OCI-LY7 (cell line): ENCODE measurements around the gene ASPRV1. TPM values are rescaled to one million over a fixed set of nuclear protein-coding genes. Genes with fewer than 3 reads are reported as not detected.

Source experiments
- BruUV-seq: library from RNA; stranded (reverse); fragments of 400-500 nt; replicated peaks from 2 replicates; lab custom pipeline; 2021; lab: Mats Ljungman, UMichigan
- CTCF ChIA-PET: fragments of 300-600 bp; sonication (Branson Sonifier 250); formaldehyde crosslinking; loops from one replicate; lab custom pipeline; 2022; ENCODE audit warnings: antibody characterized with exemption; ENCODE audit not compliant: unreplicated experiment; lab: Charles Lee
- POLR2A ChIA-PET: fragments of 300-600 bp; sonication (Branson Sonifier 250); formaldehyde crosslinking; loops from one replicate; lab custom pipeline; 2022; ENCODE audit warnings: antibody characterized with exemption; lab: Charles Lee
- DNase-seq: peaks from one replicate; pipeline ENCODE4 v3.0.0-alpha.2; 2015; ENCODE audit warnings: low spot score
- H2AFZ ChIP-seq: fragments of 200-600 bp; sonication (generic), shearing (Covaris generic); 2 replicates; pipeline ENCODE4 v1.6.1; 2014; ENCODE audit warnings: mild to moderate bottlenecking, antibody characterized with exemption, low read length, moderate library complexity
- H3K27ac ChIP-seq: fragments of 200-600 bp; sonication (generic); 2 replicates; pipeline ENCODE4 v1.5.1; 2014; ENCODE audit warnings: mixed run types, low read depth, mild to moderate bottlenecking, moderate library complexity, low read length, inconsistent platforms; ENCODE audit not compliant: poor library complexity, severe bottlenecking
- H3K36me3 ChIP-seq: fragments of 200-600 bp; sonication (generic); 2 replicates; pipeline ENCODE4 v1.6.1; 2014; ENCODE audit warnings: mild to moderate bottlenecking, antibody characterized with exemption, low read length, moderate library complexity, mixed read lengths; ENCODE audit not compliant: insufficient read depth
- H3K4me1 ChIP-seq: fragments of 200-600 bp; sonication (generic); 2 replicates; pipeline ENCODE4 v1.5.1; 2014; ENCODE audit warnings: mild to moderate bottlenecking, low read length; ENCODE audit not compliant: insufficient read depth, poor library complexity, severe bottlenecking
- H3K4me2 ChIP-seq: fragments of 200-600 bp; sonication (generic); 2 replicates; pipeline ENCODE4 v1.6.1; 2014; ENCODE audit warnings: mild to moderate bottlenecking, low read length
- H3K4me3 ChIP-seq: fragments of 200-600 bp; sonication (generic); 2 replicates; pipeline ENCODE4 v1.5.1; 2014; ENCODE audit warnings: mild to moderate bottlenecking, low read depth, low read length; ENCODE audit not compliant: poor library complexity, severe bottlenecking
- H3K79me2 ChIP-seq: fragments of 200-600 bp; sonication (generic); 2 replicates; pipeline ENCODE4 v1.6.1; 2016; ENCODE audit warnings: low read depth, mild to moderate bottlenecking, low read length, moderate library complexity, mixed read lengths; ENCODE audit not compliant: insufficient read depth
- H3K9me2 ChIP-seq: fragments of 200-600 bp; sonication (generic); 2 replicates; pipeline ENCODE4 v1.6.1; 2016; ENCODE audit warnings: mild to moderate bottlenecking, low read length, mixed read lengths; ENCODE audit not compliant: insufficient read depth
- H3K9me3 ChIP-seq: fragments of 200-600 bp; sonication (generic); 2 replicates; pipeline ENCODE4 v1.6.1; 2014; ENCODE audit warnings: mild to moderate bottlenecking, mixed run types, low read length, mixed read lengths
- H4K20me1 ChIP-seq: fragments of 200-600 bp; sonication (generic); 2 replicates; pipeline ENCODE4 v1.6.1; 2014; ENCODE audit warnings: mild to moderate bottlenecking, antibody characterized with exemption, low read length, moderate library complexity, mixed read lengths; ENCODE audit not compliant: insufficient read depth
- EZH2phosphoT487 ChIP-seq: fragments of 200-600 bp; sonication (generic); IDR thresholded peaks from 2 replicates; pipeline ENCODE4 v1.6.1; 2018; ENCODE audit warnings: low read depth, borderline replicate concordance, mild to moderate bottlenecking, mixed run types, antibody characterized with exemption, low read length, moderate library complexity, mixed read lengths
- intact Hi-C: fragments of 100-400 bp; cut with micrococcal nuclease; formaldehyde crosslinking; loops from one replicate; pipeline ENCODE4 v1.10.0; 2022; ENCODE audit not compliant: unreplicated experiment
- total RNA-seq, 2 experiments: library from RNA; depleted of rRNA in 1 of 2; stranded (reverse); fragments of >200 nt in 1 of 2; shearing (Covaris generic) in 1 of 2; gene quantifications; 2 replicates each; pipeline ENCODE4 v1.2.3, GENCODE V29; 2014 to 2022
- TF ChIP-seq, protein P1 (sequence below): fragments of 200-600 bp; sonication (generic); conservative IDR thresholded peaks from 2 replicates; pipeline ENCODE4 v1.5.1; 2014; ENCODE audit warnings: mild to moderate bottlenecking, antibody characterized with exemption, low read length, moderate library complexity, mixed read lengths

Gene ASPRV1
- total RNA-seq, 2 experiments from 2014 or later = 1.3 to 1.4 TPM

- no peak overlapping the region for H3K4me2 ChIP-seq
- TF ChIP-seq EZH2phosphoT487 = no peak
- TF ChIP-seq, protein P1, sequence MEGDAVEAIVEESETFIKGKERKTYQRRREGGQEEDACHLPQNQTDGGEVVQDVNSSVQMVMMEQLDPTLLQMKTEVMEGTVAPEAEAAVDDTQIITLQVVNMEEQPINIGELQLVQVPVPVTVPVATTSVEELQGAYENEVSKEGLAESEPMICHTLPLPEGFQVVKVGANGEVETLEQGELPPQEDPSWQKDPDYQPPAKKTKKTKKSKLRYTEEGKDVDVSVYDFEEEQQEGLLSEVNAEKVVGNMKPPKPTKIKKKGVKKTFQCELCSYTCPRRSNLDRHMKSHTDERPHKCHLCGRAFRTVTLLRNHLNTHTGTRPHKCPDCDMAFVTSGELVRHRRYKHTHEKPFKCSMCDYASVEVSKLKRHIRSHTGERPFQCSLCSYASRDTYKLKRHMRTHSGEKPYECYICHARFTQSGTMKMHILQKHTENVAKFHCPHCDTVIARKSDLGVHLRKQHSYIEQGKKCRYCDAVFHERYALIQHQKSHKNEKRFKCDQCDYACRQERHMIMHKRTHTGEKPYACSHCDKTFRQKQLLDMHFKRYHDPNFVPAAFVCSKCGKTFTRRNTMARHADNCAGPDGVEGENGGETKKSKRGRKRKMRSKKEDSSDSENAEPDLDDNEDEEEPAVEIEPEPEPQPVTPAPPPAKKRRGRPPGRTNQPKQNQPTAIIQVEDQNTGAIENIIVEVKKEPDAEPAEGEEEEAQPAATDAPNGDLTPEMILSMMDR = no peak
- no TSS peak for BruUV-seq
- intact Hi-C loops = no loop called here
- H3K9me2 ChIP-seq = no peaks in the 10 kb centered on the region
- H4K20me1 ChIP-seq = no peaks in the 10 kb centered on the region
- H3K79me2 ChIP-seq = no peaks in the 10 kb centered on the region
- H3K27ac ChIP-seq = no peak overlapping the region
- H3K4me1 ChIP-seq = no peaks in the 10 kb centered on the region
- H3K4me3 ChIP-seq = no peak overlapping the region
- H3K36me3 ChIP-seq = no peaks in the 10 kb centered on the region; the same call in 1 of the 2 replicates
- CTCF ChIA-PET = no interaction called here
- POLR2A ChIA-PET = no interaction called here
- no peak overlapping the region for H2AFZ ChIP-seq
- H3K9me3 ChIP-seq = no peaks in the 10 kb centered on the region
- no peak for DNase-seq
Measured at GRCh38 chr2:69992310-69993047, 31.0 kb upstream of the ASPRV1 start.

DNA sequence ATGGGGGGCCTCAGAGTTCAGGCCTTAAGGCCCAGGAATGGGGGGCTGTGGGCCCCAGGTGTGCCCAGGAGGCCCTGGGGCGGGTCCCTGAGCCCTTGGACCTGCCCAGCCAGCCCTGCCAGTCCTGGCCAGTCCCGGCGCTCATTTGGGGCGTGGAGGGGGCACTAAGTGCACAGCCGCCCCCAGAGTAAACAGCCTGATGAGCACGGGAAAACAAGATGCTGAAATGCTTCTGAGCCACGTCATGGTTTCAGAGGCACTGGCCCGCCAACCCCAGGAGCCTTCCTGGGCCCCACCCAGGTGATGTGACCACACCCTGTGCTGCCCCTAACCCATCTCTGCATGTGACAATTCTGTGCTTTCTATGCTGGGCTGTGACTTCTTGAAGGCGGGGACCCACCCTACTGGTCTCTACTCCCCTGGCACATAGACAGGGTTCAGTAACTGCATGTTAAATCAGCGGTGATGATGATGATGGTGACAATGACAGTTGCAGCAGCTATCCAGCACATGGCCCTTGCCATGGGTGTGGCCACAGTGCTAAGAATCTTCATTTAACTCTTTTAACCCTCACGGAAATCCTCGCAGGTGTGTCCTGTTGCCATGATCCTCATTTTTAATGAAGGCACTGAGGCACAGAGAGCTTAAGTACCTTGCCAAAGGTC lies 28.1 kb upstream of the ASPRV1 start:
- no peaks in the 10 kb centered on the region for H4K20me1 ChIP-seq
- H3K4me3 ChIP-seq = no peak overlapping the region
- no peak overlapping the region for H2AFZ ChIP-seq
- no peaks in the 10 kb centered on the region for H3K9me3 ChIP-seq
- H3K9me2 ChIP-seq = no peaks in the 10 kb centered on the region
- no peaks in the 10 kb centered on the region for H3K36me3 ChIP-seq
- intact Hi-C loops = no loop called here
- ChIA-PET CTCF (no interaction called here), POLR2A (interaction anchor here (0.5 to 1.2 kb wide), 3 partner anchors 147 to 241 kb away, joined by 3 read pairs; no protein-coding TSS in a partner anchor)
- no peak overlapping the region for H3K27ac ChIP-seq
- H3K4me1 ChIP-seq = no peaks in the 10 kb centered on the region
- no peaks in the 10 kb centered on the region for H3K79me2 ChIP-seq
- H3K4me2 ChIP-seq = no peak overlapping the region
- no peak for DNase-seq
- TF ChIP-seq, protein P1 = no peak
- no peak for TF ChIP-seq EZH2phosphoT487
- BruUV-seq = no TSS peak

DNA sequence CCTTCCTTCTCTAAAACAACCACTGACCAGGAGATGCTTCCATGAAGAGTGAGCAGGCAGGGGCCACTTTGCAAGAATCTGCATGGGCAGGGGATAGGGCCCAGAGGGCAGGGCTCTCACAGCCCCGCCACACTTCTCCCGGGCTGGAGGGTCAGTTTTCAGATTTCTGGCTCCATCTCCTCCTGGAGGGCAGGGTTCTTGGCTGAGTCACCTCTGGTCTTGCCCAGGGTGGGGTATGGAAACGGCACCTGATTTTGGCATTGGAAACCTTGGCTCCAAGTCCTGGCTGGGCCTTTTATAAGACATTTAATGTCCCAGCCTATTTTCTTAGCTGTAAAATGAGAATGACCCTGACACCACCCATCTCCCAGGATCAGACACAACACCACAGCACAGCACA lies 27.6 kb upstream of the ASPRV1 start:
- no peaks in the 10 kb centered on the region for H3K9me2 ChIP-seq
- H3K9me3 ChIP-seq = no peaks in the 10 kb centered on the region
- ChIA-PET POLR2A (interaction anchor here (1.2 kb wide), 1 partner anchor 154 kb away, joined by 3 read pairs; no protein-coding TSS in a partner anchor), CTCF (no interaction called here)
- no peak for DNase-seq
- H3K79me2 ChIP-seq = no peaks in the 10 kb centered on the region
- TF ChIP-seq, protein P1 = no peak
- TF ChIP-seq EZH2phosphoT487 = no peak
- no peaks in the 10 kb centered on the region for H3K36me3 ChIP-seq
- intact Hi-C loops = no loop called here
- no peaks in the 10 kb centered on the region for H4K20me1 ChIP-seq
- H3K4me2 ChIP-seq = no peak overlapping the region
- H3K27ac ChIP-seq = no peak overlapping the region
- no peak overlapping the region for H2AFZ ChIP-seq
- H3K4me3 ChIP-seq = no peak overlapping the region
- no TSS peak for BruUV-seq
- H3K4me1 ChIP-seq = no peaks in the 10 kb centered on the region
